HG03066 (cell line): ENCODE measurements around the gene NUDCD3.

Experiments
- ATAC-seq: cut with Tn5 transposase; IDR thresholded peaks from one replicate; pipeline ENCODE4 v1.9.1; 2021; ENCODE audit warnings: low read depth; ENCODE audit not compliant: unreplicated experiment

The NUDCD3 gene

GRCh38 chr7:44373418-44373740 is 117.1 kb downstream of the NUDCD3 start:
- no peak for ATAC-seq

- ATAC-seq, result no peak
Measured at GRCh38 chr7:44372560-44373417, 117.7 kb downstream of the NUDCD3 start.

- no peak for ATAC-seq
Measured at GRCh38 chr7:44368885-44369284, 121.6 kb downstream of the NUDCD3 start.

GRCh38 chr7:44368455-44368854 is 122.0 kb downstream of the NUDCD3 start:
- ATAC-seq, result no peak

- no peak for ATAC-seq
Measured at GRCh38 chr7:44367475-44368043, 122.9 kb downstream of the NUDCD3 start.

- ATAC-seq, result no peak
Measured at GRCh38 chr7:44366986-44367385, 123.5 kb downstream of the NUDCD3 start.

GRCh38 chr7:44353668-44354067 is 136.8 kb downstream of the NUDCD3 start:
- no peak for ATAC-seq

- no peak for ATAC-seq
Measured at GRCh38 chr7:44348851-44349781, 141.3 kb downstream of the NUDCD3 start.

GRCh38 chr7:44348300-44348699 is 142.2 kb downstream of the NUDCD3 start:
- ATAC-seq, result no peak

GRCh38 chr7:44347546-44348114 is 142.8 kb downstream of the NUDCD3 start:
- no peak for ATAC-seq

GRCh38 chr7:44346063-44346462 is 144.4 kb downstream of the NUDCD3 start:
- ATAC-seq, result no peak

- ATAC-seq, result no peak
Measured at GRCh38 chr7:44341401-44341800, 149.1 kb downstream of the NUDCD3 start.

GRCh38 chr7:44338600-44338999 is 151.9 kb downstream of the NUDCD3 start:
- ATAC-seq, result no peak

GRCh38 chr7:44336491-44336890 is 154.0 kb downstream of the NUDCD3 start:
- ATAC-seq, result no peak

GRCh38 chr7:44335184-44335583 is 155.3 kb downstream of the NUDCD3 start:
- ATAC-seq, result no peak

- ATAC-seq, result no peak
Measured at GRCh38 chr7:44334734-44335097, 155.7 kb downstream of the NUDCD3 start.

- ATAC-seq, result no peak
Measured at GRCh38 chr7:44333911-44334733, 156.3 kb downstream of the NUDCD3 start.

GRCh38 chr7:44331682-44332081 is 158.8 kb downstream of the NUDCD3 start:
- ATAC-seq, result no peak

- ATAC-seq, result no peak
Measured at GRCh38 chr7:44330331-44330730, 160.1 kb downstream of the NUDCD3 start.

GRCh38 chr7:44329888-44330287 is 160.6 kb downstream of the NUDCD3 start:
- ATAC-seq, result no peak
